IMR-90 (cell line): ENCODE data around the gene ZNF669. TPM values are rescaled to one million over a fixed set of nuclear protein-coding genes. Genes with fewer than 3 reads are reported as not detected.

ENCODE experiments used
- ATAC-seq: fragments of 200-7000 bp; cut with Tn5 transposase; 2 replicates; pipeline ENCODE4 v1.9.1; 2020; ENCODE audit warnings: low read depth, mild to moderate bottlenecking, moderate library complexity
- BruUV-seq: library from RNA; stranded (reverse); fragments of 400-500 nt; replicated peaks from 2 replicates; lab custom pipeline; 2021; lab: Mats Ljungman, UMichigan
- CTCF ChIA-PET: fragments of 300-600 bp; formaldehyde crosslinking; extraction: SDS; loops from one replicate; lab custom pipeline; 2021; ENCODE audit warnings: antibody characterized with exemption; lab: Yijun Ruan, JAX
- POLR2A ChIA-PET: fragments of 300-600 bp; sonication (Branson Sonifier 250); formaldehyde crosslinking; loops from one replicate; lab custom pipeline; 2022; ENCODE audit warnings: antibody characterized with exemption; ENCODE audit not compliant: unreplicated experiment; lab: Charles Lee
- DNase-seq: peaks from one replicate; pipeline ENCODE4 v3.0.0; 2013
- H2AFZ ChIP-seq: replicated peaks from 2 replicates; pipeline ENCODE3; 2013; ENCODE audit warnings: low read length, mild to moderate bottlenecking; ENCODE audit not compliant: poor library complexity
- H2AK5ac ChIP-seq: 2 replicates; pipeline ENCODE4 v1.6.1; 2013; ENCODE audit warnings: low read depth, low read length, inconsistent platforms
- H2AK9ac ChIP-seq: replicated peaks from 2 replicates; pipeline ENCODE3; 2013; ENCODE audit warnings: mild to moderate bottlenecking, low read depth, low read length, moderate library complexity; ENCODE audit not compliant: poor library complexity
- H2BK120ac ChIP-seq: 2 replicates; pipeline ENCODE4 v1.6.1; 2013; ENCODE audit warnings: low read depth, low read length, inconsistent platforms
- H2BK15ac ChIP-seq: 3 replicates; pipeline ENCODE4 v1.6.1; 2013; ENCODE audit warnings: low read depth, low read length, inconsistent platforms
- H2BK20ac ChIP-seq: 2 replicates; pipeline ENCODE4 v1.6.1; 2013; ENCODE audit warnings: low read depth, mild to moderate bottlenecking, inconsistent platforms, low read length, moderate library complexity
- H2BK5ac ChIP-seq: 2 replicates; pipeline ENCODE4 v1.6.1; 2013; ENCODE audit warnings: mild to moderate bottlenecking, low read depth, low read length, inconsistent platforms; ENCODE audit not compliant: poor library complexity, severe bottlenecking
- H3K14ac ChIP-seq: replicated peaks from 2 replicates; pipeline ENCODE4 v1.6.1; 2013; ENCODE audit warnings: low read depth, low read length, inconsistent platforms
- H3K18ac ChIP-seq: 2 replicates; pipeline ENCODE4 v1.6.1; 2013; ENCODE audit warnings: low read depth, low read length, control low read depth
- H3K23ac ChIP-seq: 2 replicates; pipeline ENCODE4 v1.6.1; 2013; ENCODE audit warnings: low read depth, low read length, inconsistent platforms
- H3K27ac ChIP-seq: 2 replicates; pipeline ENCODE4 v1.5.1; 2013; ENCODE audit warnings: mild to moderate bottlenecking, control low read depth, low read length; ENCODE audit not compliant: insufficient read depth
- H3K27me3 ChIP-seq: 2 replicates; pipeline ENCODE4 v1.6.1; 2013; ENCODE audit warnings: low read length; ENCODE audit not compliant: control insufficient read depth, insufficient read depth
- H3K36me3 ChIP-seq: 2 replicates; pipeline ENCODE4 v1.6.1; 2013; ENCODE audit warnings: low read length, mixed read lengths; ENCODE audit not compliant: control insufficient read depth, insufficient read depth
- H3K4ac ChIP-seq: 2 replicates; pipeline ENCODE4 v1.6.1; 2013; ENCODE audit warnings: low read depth, low read length, inconsistent platforms
- H3K4me1 ChIP-seq: 2 replicates; pipeline ENCODE4 v1.6.1; 2013; ENCODE audit warnings: low read length, mixed read lengths; ENCODE audit not compliant: control insufficient read depth, insufficient read depth
- H3K4me2 ChIP-seq: 2 replicates; pipeline ENCODE4 v1.6.1; 2013; ENCODE audit warnings: low read depth, mild to moderate bottlenecking, control low read depth, low read length, moderate library complexity
- H3K4me3 ChIP-seq: 2 replicates; pipeline ENCODE4 v1.5.1; 2013; ENCODE audit warnings: low read depth, mild to moderate bottlenecking, control low read depth, low read length, moderate library complexity; ENCODE audit not compliant: insufficient read depth
- H3K56ac ChIP-seq: 2 replicates; pipeline ENCODE4 v1.6.1; 2013; ENCODE audit warnings: low read length, inconsistent platforms; ENCODE audit not compliant: insufficient read depth; ENCODE audit errors: extremely low read depth
- H3K79me1 ChIP-seq, 2 experiments: 2 replicates each; pipeline ENCODE4 v1.6.1; 2013; ENCODE audit warnings: low read length in 2 of 2, inconsistent platforms in 1 of 2, low read depth in 1 of 2
- H3K9ac ChIP-seq: 2 replicates; pipeline ENCODE4 v1.6.1; 2013; ENCODE audit warnings: low read depth, low read length, control low read depth
- H3K9me1 ChIP-seq: 2 replicates; pipeline ENCODE4 v1.6.1; 2013; ENCODE audit warnings: low read length, inconsistent platforms; ENCODE audit not compliant: insufficient read depth
- H3K9me3 ChIP-seq: 2 replicates; pipeline ENCODE4 v1.6.1; 2013; ENCODE audit warnings: low read length; ENCODE audit not compliant: control insufficient read depth, insufficient read depth
- H4K20me1 ChIP-seq: 2 replicates; pipeline ENCODE4 v1.6.1; 2013; ENCODE audit warnings: low read length, inconsistent platforms; ENCODE audit not compliant: insufficient read depth
- H4K5ac ChIP-seq: 2 replicates; pipeline ENCODE4 v1.6.1; 2013; ENCODE audit warnings: mild to moderate bottlenecking, low read depth, low read length, control low read depth
- H4K8ac ChIP-seq, 2 experiments: 2 replicates each; pipeline ENCODE4 v1.6.1; 2013; ENCODE audit warnings: low read depth in 2 of 2, low read length in 2 of 2, control low read depth in 1 of 2, inconsistent platforms in 1 of 2
- H4K91ac ChIP-seq: 2 replicates; pipeline ENCODE4 v1.6.1; 2013; ENCODE audit warnings: low read depth, low read length, inconsistent platforms; ENCODE audit not compliant: insufficient read depth
- BHLHE40 ChIP-seq: fragments of 150-350 bp; IDR thresholded peaks from 2 replicates; pipeline ENCODE4 v1.6.1; 2016; ENCODE audit warnings: mild to moderate bottlenecking, low read depth, low read length
- NFE2L2 ChIP-seq: fragments of 150-350 bp; IDR thresholded peaks from 2 replicates; pipeline ENCODE4 v1.6.1; 2016; ENCODE audit warnings: low read depth, mild to moderate bottlenecking, low read length
- RCOR1 ChIP-seq: IDR thresholded peaks from 2 replicates; pipeline ENCODE4 v1.6.1; 2012; ENCODE audit warnings: mild to moderate bottlenecking, low read length, improper control_type of control experiment; ENCODE audit not compliant: insufficient replicate concordance
- RFX5 ChIP-seq: IDR thresholded peaks from 2 replicates; pipeline ENCODE4 v1.8.0; 2012; ENCODE audit warnings: low read depth, mild to moderate bottlenecking, low read length, moderate library complexity
- SMC3 ChIP-seq: fragments of 150-350 bp; IDR thresholded peaks from 2 replicates; pipeline ENCODE4 v1.6.1; 2016; ENCODE audit warnings: low read depth, mild to moderate bottlenecking, antibody characterized with exemption, low read length, moderate library complexity
- WGBS, 2 experiments: methylation state at CpG; one replicate each; pipeline versions ENCODE4 v1.1.5 to v1.1.7; 2013; ENCODE audit warnings: missing lambda C conversion rate in 2 of 2; ENCODE audit not compliant: insufficient read length in 1 of 2; ENCODE audit errors: extremely low coverage in 2 of 2; 5-methylcytosine and 5-hydroxymethylcytosine counted together
- dilution Hi-C: fragments of 300-500 bp; cut with HindIII; formaldehyde crosslinking; loops from one replicate; pipeline ENCODE4 v1.14.3; 2018; ENCODE audit warnings: low sequenced_read_pairs; ENCODE audit not compliant: unreplicated experiment
- in situ Hi-C: fragments of 300-500 bp; cut with MboI; formaldehyde crosslinking; loops from 3 replicates; pipeline ENCODE4 v1.14.3; 2019; ENCODE audit warnings: low sequenced_read_pairs, inconsistent platforms, mixed read lengths
- intact Hi-C: fragments of 100-400 bp; cut with micrococcal nuclease; formaldehyde crosslinking; loops from 2 replicates; pipeline ENCODE4 v1.10.0; 2022
- polyA plus RNA-seq, 3 experiments: library from polyadenylated mRNA; depleted of rRNA; stranded (reverse); fragments of >200 nt; gene quantifications; 2 replicates each; pipeline ENCODE4 v1.2.3, GENCODE V29; 2012; ENCODE audit warnings: low replicate concordance in 1 of 3
- total RNA-seq: library from RNA; depleted of rRNA; stranded (reverse); fragments of >200 nt; gene quantifications from 2 replicates; pipeline ENCODE4 v1.2.3, GENCODE V29; 2012
- TF ChIP-seq, protein P1 (sequence below): fragments of 150-350 bp; IDR thresholded peaks from 2 replicates; pipeline ENCODE4 v1.6.1; 2016; ENCODE audit warnings: low read depth, mild to moderate bottlenecking, low read length, moderate library complexity, borderline replicate concordance
- TF ChIP-seq, protein P2 (sequence below): conservative IDR thresholded peaks from 2 replicates; pipeline ENCODE4 v1.5.1; 2012; ENCODE audit warnings: mild to moderate bottlenecking, low read depth, low read length, improper control_type of control experiment

Gene ZNF669
- total and polyA plus RNA-seq, 2 of the 4 experiments (the other 2 are of a cell fraction) = 3.8 to 10.8 TPM

- Histone ChIP-seq H4K5ac (no peak overlapping the region), H2AK5ac (no peak overlapping the region), H3K27me3 (no peaks in the 10 kb centered on the region), H4K8ac (no peak overlapping the region), H3K9me1 (no peaks in the 10 kb centered on the region), H2BK120ac (no peak overlapping the region), H4K91ac (no peak overlapping the region), H3K4me1 (no peaks in the 10 kb centered on the region), H3K4me2 (no peak overlapping the region), H3K9ac (no peak overlapping the region), H3K18ac (no peak overlapping the region), H2BK5ac (no peak overlapping the region), H3K4ac (no peak overlapping the region), H3K23ac (no peak overlapping the region), H3K56ac (no peak overlapping the region), H2AFZ (no peak overlapping the region), H3K4me3 (no peak overlapping the region), H2BK15ac (no peak overlapping the region), H3K9me3 (peaks cover 40% of the 10 kb centered on the region), H4K20me1 (no peaks in the 10 kb centered on the region), H3K27ac (no peak overlapping the region), H3K14ac (no peak overlapping the region), H3K79me1 (no peaks in the 10 kb centered on the region; a peak in 1 of 4 replicates), H2AK9ac (no peak overlapping the region), H2BK20ac (no peak overlapping the region), H3K36me3 (peaks cover 9% of the 10 kb centered on the region; the same call in 1 of the 2 replicates)
- DNase-seq (no peak), ATAC-seq (no peak)
- intact Hi-C loops (no loop called here), in situ Hi-C loops (no loop called here), dilution Hi-C loops (no loop called here)
- WGBS, 2 experiments = 100% methylated on average over 2 of the region's 6 CpGs; no CpG with 5 or more reads in 1 of the 2 experiments
- ChIA-PET POLR2A (no interaction called here), CTCF (no interaction called here)
- TF ChIP-seq NFE2L2 = no peak
- TF ChIP-seq, protein P1, sequence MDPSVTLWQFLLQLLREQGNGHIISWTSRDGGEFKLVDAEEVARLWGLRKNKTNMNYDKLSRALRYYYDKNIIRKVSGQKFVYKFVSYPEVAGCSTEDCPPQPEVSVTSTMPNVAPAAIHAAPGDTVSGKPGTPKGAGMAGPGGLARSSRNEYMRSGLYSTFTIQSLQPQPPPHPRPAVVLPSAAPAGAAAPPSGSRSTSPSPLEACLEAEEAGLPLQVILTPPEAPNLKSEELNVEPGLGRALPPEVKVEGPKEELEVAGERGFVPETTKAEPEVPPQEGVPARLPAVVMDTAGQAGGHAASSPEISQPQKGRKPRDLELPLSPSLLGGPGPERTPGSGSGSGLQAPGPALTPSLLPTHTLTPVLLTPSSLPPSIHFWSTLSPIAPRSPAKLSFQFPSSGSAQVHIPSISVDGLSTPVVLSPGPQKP = no peak
- TF ChIP-seq BHLHE40 = no peak
- no peak for TF ChIP-seq RFX5
- TF ChIP-seq RCOR1 = no peak
- TF ChIP-seq SMC3 = no peak
- TF ChIP-seq, protein P2, sequence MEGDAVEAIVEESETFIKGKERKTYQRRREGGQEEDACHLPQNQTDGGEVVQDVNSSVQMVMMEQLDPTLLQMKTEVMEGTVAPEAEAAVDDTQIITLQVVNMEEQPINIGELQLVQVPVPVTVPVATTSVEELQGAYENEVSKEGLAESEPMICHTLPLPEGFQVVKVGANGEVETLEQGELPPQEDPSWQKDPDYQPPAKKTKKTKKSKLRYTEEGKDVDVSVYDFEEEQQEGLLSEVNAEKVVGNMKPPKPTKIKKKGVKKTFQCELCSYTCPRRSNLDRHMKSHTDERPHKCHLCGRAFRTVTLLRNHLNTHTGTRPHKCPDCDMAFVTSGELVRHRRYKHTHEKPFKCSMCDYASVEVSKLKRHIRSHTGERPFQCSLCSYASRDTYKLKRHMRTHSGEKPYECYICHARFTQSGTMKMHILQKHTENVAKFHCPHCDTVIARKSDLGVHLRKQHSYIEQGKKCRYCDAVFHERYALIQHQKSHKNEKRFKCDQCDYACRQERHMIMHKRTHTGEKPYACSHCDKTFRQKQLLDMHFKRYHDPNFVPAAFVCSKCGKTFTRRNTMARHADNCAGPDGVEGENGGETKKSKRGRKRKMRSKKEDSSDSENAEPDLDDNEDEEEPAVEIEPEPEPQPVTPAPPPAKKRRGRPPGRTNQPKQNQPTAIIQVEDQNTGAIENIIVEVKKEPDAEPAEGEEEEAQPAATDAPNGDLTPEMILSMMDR = no peak
- no TSS peak for BruUV-seq
Measured at GRCh38 chr1:247145279-247145678, 41.1 kb upstream of the ZNF669 start.
